ENCODE data around the gene BACH2. TPM values are rescaled to one million over a fixed set of nuclear protein-coding genes. Genes with fewer than 3 reads are reported as not detected.

The BACH2 gene
- total RNA-seq, 2 experiments from 2014 or later, result 30.3 to 31.1 TPM

DNA sequence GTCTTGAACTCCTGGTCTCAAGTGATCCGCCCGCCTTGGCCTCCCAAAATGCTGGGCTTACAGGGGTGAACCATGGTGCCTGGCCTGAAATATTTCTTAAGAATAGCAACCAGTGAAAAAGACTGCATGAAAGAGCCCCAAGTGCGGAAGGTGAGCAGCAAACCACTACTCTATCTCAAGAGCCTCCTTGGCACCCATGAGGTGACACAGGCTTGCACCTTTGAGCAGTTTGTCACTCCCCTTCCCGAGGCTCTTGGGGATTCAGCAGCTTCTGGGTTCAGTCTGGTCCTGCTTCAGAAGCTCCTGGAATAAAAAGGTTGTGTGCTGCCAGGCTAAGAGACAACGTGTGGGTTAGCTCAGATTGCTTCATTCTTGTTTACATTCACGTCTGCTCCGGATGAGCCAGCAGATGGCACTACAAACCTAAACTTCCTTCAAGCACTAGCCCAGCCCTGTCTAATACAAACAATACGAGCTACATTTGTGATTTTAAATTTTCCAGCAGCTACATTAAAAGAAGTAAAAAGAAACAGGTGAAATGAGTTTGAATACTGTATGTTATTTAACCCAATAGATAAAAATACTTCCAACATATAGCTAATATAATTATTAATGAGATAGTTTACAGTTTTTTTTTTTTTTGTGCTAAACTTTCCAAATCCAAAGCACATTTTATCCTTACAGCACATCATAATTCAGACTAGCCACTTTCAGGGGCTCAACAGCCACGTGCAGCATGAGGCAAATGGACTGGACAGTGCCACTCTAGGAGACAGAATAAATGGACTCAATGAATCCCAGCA, 356.2 kb downstream of the BACH2 start:
- H3K36me3 Mint-ChIP-seq (ENCODE audit: low read depth), result peaks cover 31% of the 10 kb centered on the region
- no peaks in the 10 kb centered on the region for H3K9me3 Mint-ChIP-seq
- no peak overlapping the region for H3K27ac Mint-ChIP-seq
- POLR2A ChIA-PET, result interaction anchor here (0.7 to 1.7 kb wide), 11 partner anchors 12 to 1139 kb away, joined by 3 to 7 read pairs (median 3); no protein-coding TSS in a partner anchor
- DNase-seq, result peak; percentile 80
- H3K4me1 Mint-ChIP-seq, result peaks cover 22% of the 10 kb centered on the region
- H3K27me3 Mint-ChIP-seq, result no peaks in the 10 kb centered on the region
- H3K4me3 Mint-ChIP-seq, result no peak overlapping the region
- CTCF ChIA-PET, result interaction anchor here (0.5 to 6.6 kb wide), 98 partner anchors 9 to 679 kb away, joined by 3 to 192 read pairs (median 4); partner anchors contain the start of genes ANKRD6, BACH2, CASP8AP2 and MDN1

DNA sequence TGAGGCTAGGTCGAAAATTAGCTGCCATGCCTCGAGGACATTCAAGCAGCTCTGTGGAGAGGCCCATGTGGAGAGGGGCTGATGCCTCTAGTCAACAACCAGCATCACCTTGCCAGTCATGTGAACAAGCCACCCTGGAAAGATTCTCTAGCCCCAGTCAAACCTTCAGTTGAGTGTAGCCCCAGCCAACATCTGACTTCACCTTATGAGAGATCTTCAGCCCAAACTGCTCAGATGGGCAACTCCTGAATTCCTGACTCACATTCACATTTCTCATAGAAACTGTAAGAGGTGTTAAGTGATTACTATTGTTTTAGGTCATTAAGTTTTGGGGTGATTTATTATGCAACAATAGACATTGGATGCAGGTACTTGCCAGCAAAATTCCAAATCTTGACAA, 357.5 kb downstream of the BACH2 start:
- CTCF ChIA-PET, result interaction anchor here (3.1 to 6.6 kb wide), 3 partner anchors 14 to 537 kb away, joined by 37 to 192 read pairs (median 49); no protein-coding TSS in a partner anchor
- peaks cover 12% of the 10 kb centered on the region for H3K4me1 Mint-ChIP-seq
- H3K27me3 Mint-ChIP-seq, result no peaks in the 10 kb centered on the region
- H3K36me3 Mint-ChIP-seq (ENCODE audit: low read depth), result peaks cover 26% of the 10 kb centered on the region
- H3K4me3 Mint-ChIP-seq, result no peak overlapping the region
- no peak for DNase-seq
- POLR2A ChIA-PET, result no interaction called here
- no peaks in the 10 kb centered on the region for H3K9me3 Mint-ChIP-seq
- H3K27ac Mint-ChIP-seq, result no peak overlapping the region

DNA sequence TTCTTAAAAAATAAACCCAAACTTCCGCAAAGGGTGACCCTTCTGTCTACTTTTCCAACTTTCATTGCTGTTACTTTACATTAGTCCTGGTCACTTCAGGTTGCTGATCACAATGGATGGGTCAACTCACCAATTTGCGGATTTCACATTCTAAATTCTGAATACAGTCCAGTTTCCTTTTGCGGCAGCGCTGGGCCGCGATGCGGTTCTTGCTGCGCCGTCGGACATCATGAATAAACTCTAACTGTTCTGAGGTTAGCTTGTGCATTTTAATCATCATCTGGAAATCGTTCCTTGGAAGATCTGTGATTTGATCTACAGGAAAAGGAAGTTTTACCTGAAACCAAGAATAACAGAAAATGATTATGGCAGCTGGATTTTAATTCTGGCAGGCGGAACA, 358.6 kb downstream of the BACH2 start:
- POLR2A ChIA-PET, result no interaction called here
- H3K27me3 Mint-ChIP-seq, result no peaks in the 10 kb centered on the region
- CTCF ChIA-PET, result interaction anchor here (1.3 to 1.4 kb wide), 2 partner anchors 535 to 541 kb away, joined by 3 read pairs; no protein-coding TSS in a partner anchor

DNA sequence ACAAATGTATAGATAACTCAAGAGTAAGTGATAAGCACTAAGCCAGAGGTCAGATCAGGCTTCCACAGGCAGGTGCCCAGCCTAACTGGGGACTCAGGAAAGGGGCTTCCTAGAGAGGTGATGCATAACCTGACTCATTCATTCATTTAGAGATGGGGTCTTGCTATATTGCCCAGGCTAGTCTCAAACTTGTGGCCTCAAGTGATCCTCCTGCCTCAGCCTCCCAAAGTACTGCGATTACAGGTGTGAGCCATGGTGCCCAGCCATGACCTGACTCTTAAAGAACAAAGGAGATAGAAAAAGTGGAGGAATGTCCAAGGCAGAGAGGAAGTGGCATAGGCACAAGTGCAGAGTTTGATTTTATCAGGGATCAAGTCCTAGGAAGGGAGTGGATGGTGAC, 360.5 kb downstream of the BACH2 start:
- CTCF ChIA-PET, result interaction anchor here (1.1 kb wide), 1 partner anchor 15 kb away, joined by 3 read pairs; no protein-coding TSS in a partner anchor
- Mint-ChIP-seq H3K36me3 (ENCODE audit: low read depth) (peaks cover 36% of the 10 kb centered on the region), H3K4me1 (peaks cover 7% of the 10 kb centered on the region), H3K27ac (no peak overlapping the region), H3K4me3 (no peak overlapping the region), H3K9me3 (no peaks in the 10 kb centered on the region), H3K27me3 (no peaks in the 10 kb centered on the region)
- no peak for DNase-seq
- POLR2A ChIA-PET, result no interaction called here

More for the DNA sequence above, 358.6 kb downstream of the BACH2 start:
- Mint-ChIP-seq H3K4me1 (peaks cover 12% of the 10 kb centered on the region), H3K4me3 (no peak overlapping the region), H3K27ac (no peak overlapping the region), H3K36me3 (ENCODE audit: low read depth) (peaks cover 30% of the 10 kb centered on the region), H3K9me3 (no peaks in the 10 kb centered on the region)
- DNase-seq, result no peak

DNA sequence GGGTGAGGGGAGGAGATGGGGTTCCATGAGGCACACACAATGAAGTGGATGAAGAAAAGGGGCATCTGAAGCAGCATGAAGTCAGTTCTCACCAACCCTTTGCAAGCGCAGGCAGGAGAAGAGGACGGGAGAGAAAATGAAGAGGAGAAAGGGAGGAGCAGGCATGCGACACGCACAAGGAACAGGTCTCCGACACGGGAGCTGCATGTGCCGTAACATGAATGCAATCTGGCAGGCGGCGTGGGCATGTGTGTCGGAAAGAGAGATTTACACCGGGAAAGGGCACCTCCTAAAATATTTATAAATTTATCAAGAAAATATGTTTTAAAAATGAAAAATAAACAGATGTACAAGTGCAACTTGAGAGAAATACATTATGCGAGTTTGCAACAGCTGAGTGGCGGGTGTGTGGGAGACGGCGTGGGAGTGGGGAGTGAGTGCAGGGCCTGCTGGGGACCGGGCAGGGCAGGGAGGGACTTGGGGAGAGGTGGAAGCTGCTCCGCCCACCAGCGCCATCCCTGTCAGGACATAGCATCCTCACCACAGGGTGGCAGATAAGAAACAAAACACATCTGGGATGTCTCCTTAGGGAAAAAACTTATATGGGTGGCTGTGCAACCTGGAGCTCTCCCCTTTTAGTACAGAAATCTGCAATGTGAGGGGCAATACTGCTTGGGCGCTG, 361.8 kb downstream of the BACH2 start:
- no peak for DNase-seq
- CTCF ChIA-PET, result no interaction called here
- Mint-ChIP-seq H3K27me3 (no peaks in the 10 kb centered on the region), H3K27ac (no peak overlapping the region), H3K9me3 (no peaks in the 10 kb centered on the region), H3K36me3 (ENCODE audit: low read depth) (peaks cover 33% of the 10 kb centered on the region), H3K4me1 (peaks cover 3% of the 10 kb centered on the region), H3K4me3 (no peak overlapping the region)
- POLR2A ChIA-PET, result no interaction called here

DNA sequence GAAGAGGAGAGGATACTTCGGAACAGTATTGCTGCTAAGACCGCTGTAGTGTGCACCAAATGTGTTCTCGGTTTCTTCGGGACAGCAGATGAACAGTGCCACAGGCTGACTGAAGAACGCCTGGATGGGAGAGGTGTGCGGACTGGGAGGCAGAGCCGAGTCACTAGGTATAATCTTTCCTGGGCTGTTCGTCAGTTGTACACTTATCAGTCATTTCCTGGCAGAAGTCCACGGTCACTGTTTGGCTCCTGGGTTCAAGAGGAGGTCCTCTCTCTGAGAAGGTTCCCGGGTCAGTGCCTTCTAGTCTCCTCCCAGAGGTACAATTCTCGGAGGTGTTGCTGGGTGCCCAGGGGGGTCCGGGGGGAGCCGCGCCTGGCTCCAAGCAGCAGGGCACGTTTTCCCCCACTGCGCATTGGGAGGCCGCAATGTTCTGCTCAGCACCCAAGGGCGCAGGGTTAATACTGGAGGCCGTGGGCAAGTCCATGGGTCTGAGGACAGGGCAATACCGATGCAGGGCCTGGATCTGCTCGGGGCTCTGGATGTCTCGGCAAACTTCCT, 364.3 kb downstream of the BACH2 start:
- H3K9me3 Mint-ChIP-seq, result no peaks in the 10 kb centered on the region
- H3K27me3 Mint-ChIP-seq, result no peaks in the 10 kb centered on the region
- no peak for DNase-seq
- ChIA-PET POLR2A (no interaction called here), CTCF (interaction anchor here (1.3 kb wide), 1 partner anchor 8 kb away, joined by 9 read pairs; no protein-coding TSS in a partner anchor)
- H3K36me3 Mint-ChIP-seq (ENCODE audit: low read depth), result peaks cover 33% of the 10 kb centered on the region
- H3K27ac Mint-ChIP-seq, result no peak overlapping the region
- H3K4me1 Mint-ChIP-seq, result peaks cover 15% of the 10 kb centered on the region
- no peak overlapping the region for H3K4me3 Mint-ChIP-seq

DNA sequence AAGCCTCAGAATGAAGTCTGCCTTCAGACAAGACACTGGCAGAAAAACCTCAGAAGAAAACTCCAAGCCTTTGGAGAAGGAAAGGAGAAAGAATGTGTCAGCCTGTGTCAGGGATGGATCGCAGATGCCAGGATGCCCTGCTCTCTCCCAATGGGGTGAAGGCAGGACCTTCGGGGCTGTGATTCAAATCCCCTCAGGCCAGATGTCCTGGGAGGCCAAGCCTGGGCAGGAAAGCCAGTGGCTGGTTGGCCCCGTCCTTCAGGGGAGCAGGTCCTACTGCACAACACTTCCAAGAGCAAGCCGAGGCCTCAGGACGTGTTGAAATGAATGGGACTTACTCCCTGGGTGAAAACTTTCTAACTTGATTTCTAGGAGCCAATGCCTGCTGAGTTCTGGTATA, 365.9 kb downstream of the BACH2 start:
- Mint-ChIP-seq H3K9me3 (no peaks in the 10 kb centered on the region), H3K4me3 (no peak overlapping the region), H3K36me3 (ENCODE audit: low read depth) (peaks cover 27% of the 10 kb centered on the region), H3K27ac (no peak overlapping the region), H3K27me3 (no peaks in the 10 kb centered on the region), H3K4me1 (peaks cover 23% of the 10 kb centered on the region)
- ChIA-PET POLR2A (no interaction called here), CTCF (interaction anchor here (0.7 kb wide), 1 partner anchor 271 kb away, joined by 4 read pairs; no protein-coding TSS in a partner anchor)
- no peak for DNase-seq

DNA sequence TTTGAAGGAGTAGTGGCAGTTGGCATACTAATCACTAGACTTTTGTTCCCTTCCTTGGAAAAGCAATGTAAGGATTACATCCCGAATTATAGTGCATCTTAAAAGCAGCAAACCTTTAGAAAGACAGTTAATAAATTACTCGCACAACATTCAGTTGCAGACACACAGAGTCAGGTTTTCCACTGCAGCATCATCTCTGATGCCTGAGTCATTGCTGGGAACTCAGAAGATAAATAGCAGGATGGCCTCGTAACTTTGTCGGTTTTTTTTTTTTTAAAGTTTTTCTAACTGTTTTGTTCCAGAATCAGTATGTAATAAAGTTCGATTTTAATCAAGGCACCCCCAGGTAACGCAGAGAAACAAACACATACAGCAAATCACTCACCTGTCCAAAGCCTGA, 368.0 kb downstream of the BACH2 start:
- H3K4me3 Mint-ChIP-seq, result no peak overlapping the region
- ChIA-PET POLR2A (no interaction called here), CTCF (no interaction called here)
- peaks cover 24% of the 10 kb centered on the region for H3K36me3 Mint-ChIP-seq (ENCODE audit: low read depth)
- no peak overlapping the region for H3K27ac Mint-ChIP-seq
- no peaks in the 10 kb centered on the region for H3K27me3 Mint-ChIP-seq
- H3K4me1 Mint-ChIP-seq, result peaks cover 28% of the 10 kb centered on the region
- no peak for DNase-seq
- H3K9me3 Mint-ChIP-seq, result no peaks in the 10 kb centered on the region

DNA sequence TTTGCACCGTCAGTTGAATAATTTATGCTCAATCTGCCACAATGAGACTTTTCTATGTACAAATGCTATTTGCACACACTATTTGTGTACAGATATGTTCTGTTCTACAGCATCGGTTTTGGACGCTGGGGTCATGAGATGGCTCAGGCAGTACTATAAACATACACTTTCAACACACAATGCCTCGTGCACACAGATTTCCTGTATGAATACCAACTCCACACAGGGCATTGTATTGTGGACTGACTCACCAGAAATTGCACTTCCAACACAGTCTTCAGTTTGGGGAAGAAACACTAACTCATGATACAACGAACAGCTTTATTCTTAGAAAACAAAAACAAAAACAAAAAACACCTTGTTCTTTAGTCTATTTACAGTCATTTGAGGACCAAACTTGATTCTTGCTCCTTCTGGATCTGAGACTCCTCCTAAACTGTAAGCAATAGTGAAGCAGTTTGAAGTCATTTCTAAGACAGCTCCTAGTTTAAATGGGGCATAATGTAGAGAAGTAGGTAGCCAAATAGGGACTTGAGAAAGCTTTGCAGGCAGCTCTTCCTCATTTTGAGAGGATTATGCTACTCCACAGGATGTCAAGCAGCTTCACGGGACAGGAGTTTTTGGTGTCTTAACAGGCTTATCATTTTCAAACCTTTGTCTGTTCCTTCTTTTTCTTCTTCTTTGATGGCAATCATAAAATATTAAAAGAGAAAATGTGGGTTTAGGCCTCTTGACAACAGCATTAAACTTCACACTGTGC, 368.7 kb downstream of the BACH2 start:
- H3K9me3 Mint-ChIP-seq, result no peaks in the 10 kb centered on the region
- H3K27ac Mint-ChIP-seq, result no peak overlapping the region
- no peak for DNase-seq
- no peak overlapping the region for H3K4me3 Mint-ChIP-seq
- H3K27me3 Mint-ChIP-seq, result no peaks in the 10 kb centered on the region
- peaks cover 20% of the 10 kb centered on the region for H3K36me3 Mint-ChIP-seq (ENCODE audit: low read depth)
- ChIA-PET CTCF (no interaction called here), POLR2A (no interaction called here)
- H3K4me1 Mint-ChIP-seq, result peaks cover 28% of the 10 kb centered on the region

DNA sequence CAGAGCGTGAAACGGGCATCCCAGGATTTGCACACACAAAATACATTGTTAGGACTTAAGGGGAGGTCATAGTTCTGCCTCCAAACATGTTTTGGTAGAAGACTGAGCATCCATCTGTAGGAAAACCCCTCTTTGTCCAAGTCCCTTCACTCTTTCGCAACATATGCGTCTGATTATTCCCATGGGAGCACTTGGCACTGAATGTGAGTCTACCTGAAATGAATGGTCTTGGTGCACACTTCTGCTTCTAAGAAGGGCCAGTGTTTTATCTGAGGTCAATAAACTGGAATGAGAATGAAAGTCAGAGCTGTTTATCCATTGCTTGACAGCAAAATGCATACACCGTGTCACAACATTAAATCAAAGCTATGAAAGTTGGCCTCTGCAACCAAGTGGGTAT, 369.4 kb downstream of the BACH2 start:
- ChIA-PET POLR2A (no interaction called here), CTCF (no interaction called here)
- no peak overlapping the region for H3K4me3 Mint-ChIP-seq
- H3K27me3 Mint-ChIP-seq, result no peaks in the 10 kb centered on the region
- no peak overlapping the region for H3K27ac Mint-ChIP-seq
- peaks cover 18% of the 10 kb centered on the region for H3K36me3 Mint-ChIP-seq (ENCODE audit: low read depth)
- H3K9me3 Mint-ChIP-seq, result no peaks in the 10 kb centered on the region
- H3K4me1 Mint-ChIP-seq, result peaks cover 28% of the 10 kb centered on the region
- DNase-seq, result no peak

DNA sequence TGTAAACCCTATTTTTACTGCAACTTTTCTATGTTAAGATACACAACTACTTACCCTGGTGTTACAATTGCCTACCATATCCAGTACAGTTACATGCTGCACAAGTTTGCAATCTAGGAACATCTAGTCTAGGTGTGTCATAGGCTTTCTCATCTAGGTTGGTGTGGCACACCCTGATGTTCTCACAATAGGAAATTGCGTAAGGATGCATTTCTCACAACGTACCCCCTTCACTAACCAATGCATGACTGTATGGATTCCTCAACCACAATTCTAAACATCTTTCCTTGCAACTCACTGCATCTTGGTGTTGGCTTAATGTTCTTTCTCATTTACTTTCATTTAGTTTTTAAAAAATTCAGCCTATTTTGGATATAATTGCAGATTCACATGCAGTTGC, 370.8 kb downstream of the BACH2 start:
- Mint-ChIP-seq H3K36me3 (ENCODE audit: low read depth) (peaks cover 10% of the 10 kb centered on the region), H3K4me3 (no peak overlapping the region), H3K27ac (no peak overlapping the region), H3K9me3 (no peaks in the 10 kb centered on the region), H3K27me3 (no peaks in the 10 kb centered on the region), H3K4me1 (peaks cover 28% of the 10 kb centered on the region)
- no peak for DNase-seq
- CTCF ChIA-PET, result no interaction called here
- POLR2A ChIA-PET, result no interaction called here

DNA sequence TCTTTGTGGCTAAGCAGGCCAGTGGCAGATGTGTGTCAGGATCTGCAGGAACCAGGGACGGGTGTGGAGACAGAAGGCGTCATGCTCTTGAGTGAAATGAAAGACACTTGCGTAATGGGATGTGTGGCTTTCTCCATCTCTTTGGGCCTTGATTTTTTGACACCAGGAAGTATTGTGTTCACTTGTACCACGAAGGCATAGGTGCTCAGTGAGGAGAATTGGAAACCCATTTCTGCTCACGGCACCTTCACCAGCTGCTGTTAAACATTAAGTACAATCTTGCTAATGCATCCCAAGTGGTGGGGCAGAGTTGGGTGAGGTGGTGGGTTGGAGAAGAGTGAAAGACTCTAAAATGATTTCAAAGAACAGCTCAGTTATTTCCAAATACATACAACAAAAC, 372.4 kb downstream of the BACH2 start:
- no peak for DNase-seq
- Mint-ChIP-seq H3K9me3 (no peaks in the 10 kb centered on the region), H3K4me1 (peaks cover 21% of the 10 kb centered on the region), H3K27ac (no peak overlapping the region), H3K36me3 (ENCODE audit: low read depth) (peaks cover 10% of the 10 kb centered on the region), H3K27me3 (no peaks in the 10 kb centered on the region), H3K4me3 (no peak overlapping the region)
- POLR2A ChIA-PET, result no interaction called here
- CTCF ChIA-PET, result no interaction called here

DNA sequence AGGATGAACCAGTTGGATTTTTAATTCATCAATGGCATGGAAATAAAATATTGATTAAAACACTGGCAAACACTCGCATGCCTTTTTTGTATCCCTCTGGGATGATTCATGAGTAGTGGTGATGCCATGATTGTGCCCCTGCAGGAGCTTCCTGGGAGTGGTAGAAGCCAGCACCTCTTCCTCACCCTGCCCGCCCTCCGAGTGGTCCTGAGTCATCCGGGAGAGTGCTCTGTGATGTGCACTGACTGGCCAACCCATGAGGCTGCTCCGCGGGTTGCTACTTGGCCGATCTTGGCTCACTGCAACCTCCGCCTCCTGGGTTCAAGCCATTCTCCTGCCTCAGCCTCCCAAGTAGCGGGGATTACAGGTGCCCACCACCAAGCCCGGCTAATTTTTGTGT, 375.0 kb downstream of the BACH2 start:
- ChIA-PET CTCF (interaction anchor here (1.0 kb wide), 1 partner anchor 15 kb away, joined by 3 read pairs; no protein-coding TSS in a partner anchor), POLR2A (no interaction called here)
- DNase-seq, result no peak
- no peak overlapping the region for H3K4me3 Mint-ChIP-seq
- no peak overlapping the region for H3K27ac Mint-ChIP-seq
- no peaks in the 10 kb centered on the region for H3K27me3 Mint-ChIP-seq
- peaks cover 14% of the 10 kb centered on the region for H3K9me3 Mint-ChIP-seq
- H3K4me1 Mint-ChIP-seq, result peaks cover 10% of the 10 kb centered on the region
- H3K36me3 Mint-ChIP-seq (ENCODE audit: low read depth), result peaks cover 8% of the 10 kb centered on the region

Measured in activated CD4-positive, alpha-beta memory T cell treated with anti-CD3 and anti-CD28 coated beads, Interleukin-2, amount 10 ng/mL, durations not matched to agents 7 days and 5 days (primary cell).